Measurements from ENCODE around the gene GFM1. TPM values are rescaled to one million over a fixed set of nuclear protein-coding genes. Genes with fewer than 3 reads are reported as not detected.

The GFM1 gene
- total RNA-seq, 1 donor from 2014 or later: 56.4 TPM

DNA sequence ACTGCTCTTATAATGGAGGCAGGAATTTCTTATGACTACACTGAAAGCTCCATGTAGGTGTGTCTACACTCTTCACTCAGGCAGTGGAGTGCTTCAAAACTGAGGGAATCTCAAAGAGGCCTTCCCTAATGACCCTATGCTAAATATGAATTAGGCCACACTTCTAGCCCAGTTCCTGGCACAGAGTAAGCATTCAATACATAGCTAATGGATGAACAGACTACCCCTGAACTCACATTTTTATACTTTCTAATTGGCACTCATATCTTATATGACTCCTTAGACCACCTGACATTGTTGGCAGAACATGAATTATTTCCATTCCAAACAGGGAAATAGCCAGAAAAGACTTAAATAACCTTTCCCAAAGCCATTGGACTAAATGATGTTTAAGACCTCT, 84.5 kb downstream of the GFM1 start:
- ATAC-seq (ENCODE audit: low read depth): no peak
- no peak for DNase-seq
- no peak overlapping the region for H3K4me3 Mint-ChIP-seq
- no peaks in the 10 kb centered on the region for H3K36me3 Mint-ChIP-seq (ENCODE audit: low read depth)
- peaks cover 19% of the 10 kb centered on the region for H3K4me1 Mint-ChIP-seq
- POLR2A ChIA-PET: interaction anchor here (0.7 kb wide), 1 partner anchor 1067 kb away, joined by 7 read pairs; no protein-coding TSS in a partner anchor
- no peak overlapping the region for H3K27ac Mint-ChIP-seq
- CTCF ChIA-PET: interaction anchor here (4.7 kb wide), 1 partner anchor 62 kb away, joined by 98 read pairs; no protein-coding TSS in a partner anchor
- TF ChIP-seq, protein P1, sequence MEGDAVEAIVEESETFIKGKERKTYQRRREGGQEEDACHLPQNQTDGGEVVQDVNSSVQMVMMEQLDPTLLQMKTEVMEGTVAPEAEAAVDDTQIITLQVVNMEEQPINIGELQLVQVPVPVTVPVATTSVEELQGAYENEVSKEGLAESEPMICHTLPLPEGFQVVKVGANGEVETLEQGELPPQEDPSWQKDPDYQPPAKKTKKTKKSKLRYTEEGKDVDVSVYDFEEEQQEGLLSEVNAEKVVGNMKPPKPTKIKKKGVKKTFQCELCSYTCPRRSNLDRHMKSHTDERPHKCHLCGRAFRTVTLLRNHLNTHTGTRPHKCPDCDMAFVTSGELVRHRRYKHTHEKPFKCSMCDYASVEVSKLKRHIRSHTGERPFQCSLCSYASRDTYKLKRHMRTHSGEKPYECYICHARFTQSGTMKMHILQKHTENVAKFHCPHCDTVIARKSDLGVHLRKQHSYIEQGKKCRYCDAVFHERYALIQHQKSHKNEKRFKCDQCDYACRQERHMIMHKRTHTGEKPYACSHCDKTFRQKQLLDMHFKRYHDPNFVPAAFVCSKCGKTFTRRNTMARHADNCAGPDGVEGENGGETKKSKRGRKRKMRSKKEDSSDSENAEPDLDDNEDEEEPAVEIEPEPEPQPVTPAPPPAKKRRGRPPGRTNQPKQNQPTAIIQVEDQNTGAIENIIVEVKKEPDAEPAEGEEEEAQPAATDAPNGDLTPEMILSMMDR (IDR thresholded peaks at IDR 0.05): no peak
- H3K9me3 Mint-ChIP-seq: no peaks in the 10 kb centered on the region
- intact Hi-C loops (cut with micrococcal nuclease): loop anchor here (5.0 kb wide), 1 partner anchor 87 kb away; the partner anchor contains the start of gene GFM1
- H3K27me3 Mint-ChIP-seq: no peaks in the 10 kb centered on the region

DNA sequence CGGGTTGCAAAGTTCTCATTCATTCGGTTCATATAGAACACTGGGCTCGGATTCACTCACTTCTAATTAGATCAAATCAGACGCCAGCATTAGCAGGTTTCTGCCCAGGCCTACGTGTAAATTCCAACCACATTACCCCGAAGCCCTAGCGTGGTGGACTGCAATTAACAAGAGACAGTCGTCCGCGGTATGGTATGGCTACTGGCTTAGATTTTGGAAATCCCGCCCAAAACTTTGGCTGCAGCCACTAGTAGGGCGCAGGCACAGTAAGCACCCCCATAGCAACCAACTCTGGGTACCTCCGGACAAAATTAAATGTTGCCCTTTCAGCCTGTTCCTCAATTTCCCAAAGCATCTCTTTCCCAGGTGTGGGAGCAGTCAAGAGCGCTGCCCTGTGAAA, 87.2 kb downstream of the GFM1 start:
- intact Hi-C loops (cut with micrococcal nuclease): no loop called here
- peaks cover 19% of the 10 kb centered on the region for H3K4me1 Mint-ChIP-seq
- DNase-seq: no peak
- no peak for ATAC-seq (ENCODE audit: low read depth)
- no peak overlapping the region for H3K27ac Mint-ChIP-seq
- POLR2A ChIA-PET: no interaction called here
- TF ChIP-seq, protein P1 (IDR thresholded peaks at IDR 0.05): no peak
- CTCF ChIA-PET: no interaction called here
- H3K9me3 Mint-ChIP-seq: peaks cover 4% of the 10 kb centered on the region
- no peaks in the 10 kb centered on the region for H3K27me3 Mint-ChIP-seq
- H3K4me3 Mint-ChIP-seq: peak overlapping the region; percentile 71
- no peaks in the 10 kb centered on the region for H3K36me3 Mint-ChIP-seq (ENCODE audit: low read depth)

DNA sequence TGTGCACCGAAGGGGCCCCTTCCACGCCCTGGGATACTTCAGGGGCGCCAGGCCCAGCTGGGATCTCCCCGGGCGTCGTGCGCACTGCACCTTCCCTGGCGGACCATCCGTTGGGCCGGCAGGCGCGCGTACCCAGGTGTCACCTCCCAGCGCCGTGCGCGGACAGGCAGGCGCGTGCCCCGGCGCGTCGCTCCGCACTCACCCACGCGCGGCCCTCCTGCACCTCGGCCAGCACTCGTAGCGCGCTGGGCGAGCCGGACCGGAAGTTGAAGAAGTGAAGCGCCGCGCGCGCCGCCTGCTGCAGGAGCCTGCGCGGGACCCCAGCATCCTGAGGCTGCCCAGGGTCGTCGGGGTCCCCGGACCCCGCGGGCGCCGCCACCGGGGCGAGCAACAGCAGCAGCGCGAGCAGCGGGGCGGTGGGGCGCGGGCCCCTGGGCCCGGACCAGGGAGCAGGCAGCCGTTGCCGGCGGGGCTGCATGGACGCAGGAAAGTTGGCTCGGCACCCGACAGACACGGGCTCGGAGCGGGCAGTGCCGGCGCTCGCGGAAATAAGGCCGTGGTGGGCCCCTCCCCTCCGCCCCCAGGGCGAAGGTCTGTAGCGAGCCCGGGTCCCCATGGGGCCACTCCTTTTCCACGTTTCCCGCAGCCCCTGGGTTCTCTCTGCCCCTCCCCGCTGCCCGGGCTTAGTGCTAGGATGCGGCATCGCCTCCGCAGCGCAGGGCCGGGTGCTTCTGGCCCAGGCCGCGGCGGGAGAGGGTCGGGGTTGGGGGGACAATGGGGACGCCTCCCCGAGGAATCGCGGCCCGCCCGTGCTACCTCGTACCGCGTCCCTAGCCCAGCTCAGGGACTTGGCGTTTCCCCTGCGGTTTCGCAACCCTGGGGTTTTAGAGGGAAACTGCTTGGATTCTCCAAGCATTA, 87.9 kb downstream of the GFM1 start, which contains the start of gene RARRES1:
Gene RARRES1 (minus strand): TSS at position 520 of the 918 bp plus-strand sequence. CDS start 42 bp downstream, at position 478.
- H3K4me1 Mint-ChIP-seq: peaks cover 19% of the 10 kb centered on the region
- DNase-seq: peak; percentile 26
- TF ChIP-seq, protein P1 (IDR thresholded peaks at IDR 0.05): no peak
- POLR2A ChIA-PET: no interaction called here
- H3K9me3 Mint-ChIP-seq: peaks cover 5% of the 10 kb centered on the region
- peak; percentile 59 for ATAC-seq (ENCODE audit: low read depth)
- intact Hi-C loops (cut with micrococcal nuclease): no loop called here
- CTCF ChIA-PET: no interaction called here
- H3K27ac Mint-ChIP-seq: no peak within 1 kb of the TSS
- H3K4me3 Mint-ChIP-seq: peak within 1 kb of the TSS; percentile 71
- H3K27me3 Mint-ChIP-seq: no peaks in the 10 kb centered on the region
- H3K36me3 Mint-ChIP-seq (ENCODE audit: low read depth): no peaks in the 10 kb centered on the region

DNA sequence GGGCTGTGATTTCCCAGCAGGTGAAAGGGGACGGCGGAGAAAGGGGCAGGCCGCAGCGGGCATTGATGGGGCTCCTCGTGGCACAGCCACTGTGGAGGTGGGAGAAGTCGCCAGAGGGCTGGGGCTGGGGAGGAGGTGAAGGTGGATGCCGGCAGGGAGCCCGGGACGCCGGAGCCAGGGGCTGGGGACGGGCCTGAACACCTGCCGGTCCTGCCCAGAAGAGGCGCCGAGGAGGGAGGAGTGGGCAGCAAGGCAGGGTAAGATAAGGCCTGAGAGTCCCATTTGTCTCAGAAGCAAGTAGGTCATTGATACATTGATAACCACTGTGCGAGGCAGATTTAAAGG, 88.5 kb downstream of the GFM1 start:
- no peaks in the 10 kb centered on the region for H3K27me3 Mint-ChIP-seq
- H3K27ac Mint-ChIP-seq: no peak overlapping the region
- H3K4me1 Mint-ChIP-seq: peaks cover 13% of the 10 kb centered on the region
- TF ChIP-seq, protein P1 (IDR thresholded peaks at IDR 0.05): no peak
- ChIA-PET POLR2A (no interaction called here), CTCF (no interaction called here)
- intact Hi-C loops (cut with micrococcal nuclease): no loop called here
- peaks cover 8% of the 10 kb centered on the region for H3K9me3 Mint-ChIP-seq
- no peak for DNase-seq
- no peak overlapping the region for H3K4me3 Mint-ChIP-seq
- ATAC-seq (ENCODE audit: low read depth): no peak
- no peaks in the 10 kb centered on the region for H3K36me3 Mint-ChIP-seq (ENCODE audit: low read depth)

DNA sequence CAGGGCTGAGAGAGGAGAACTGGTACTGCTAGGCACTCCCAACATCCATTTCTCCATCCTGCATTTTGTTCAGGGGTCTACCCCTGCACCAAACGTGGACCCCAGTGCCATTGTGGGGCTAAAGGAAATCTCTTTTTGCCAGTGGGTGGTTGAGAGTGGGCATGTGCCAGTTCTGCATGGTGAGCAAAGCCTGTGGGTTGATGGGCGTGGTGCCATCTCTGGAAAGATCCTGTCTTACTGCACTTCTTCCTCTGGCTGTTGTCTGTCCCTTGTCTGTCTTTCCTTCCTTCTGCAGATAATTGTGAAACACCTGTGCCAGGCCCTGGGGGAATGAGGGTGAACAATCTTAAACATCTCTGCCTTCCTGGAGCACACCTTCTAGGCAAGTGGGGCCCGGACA, 89.3 kb downstream of the GFM1 start:
- TF ChIP-seq, protein P1 (IDR thresholded peaks at IDR 0.05): no peak
- no peak overlapping the region for H3K4me3 Mint-ChIP-seq
- no peak overlapping the region for H3K27ac Mint-ChIP-seq
- POLR2A ChIA-PET: no interaction called here
- CTCF ChIA-PET: no interaction called here
- peaks cover 9% of the 10 kb centered on the region for H3K4me1 Mint-ChIP-seq
- no peak for DNase-seq
- H3K36me3 Mint-ChIP-seq (ENCODE audit: low read depth): no peaks in the 10 kb centered on the region
- no peaks in the 10 kb centered on the region for H3K27me3 Mint-ChIP-seq
- no peak for ATAC-seq (ENCODE audit: low read depth)
- intact Hi-C loops (cut with micrococcal nuclease): no loop called here
- peaks cover 8% of the 10 kb centered on the region for H3K9me3 Mint-ChIP-seq

Data from activated B cell treated with CpG ODN at 0.5 μM for 24 hours (primary cell).